DMS 273 treated with DMSO at 0.1 percent for 48 hours (cell line): Measurements from ENCODE around the gene RASGRP4.
"Not testable (repeated sequence)": the region's sequence is repeated elsewhere in the genome, so short reads cannot be mapped to it uniquely, and the experiment has no call there.

Experiments
- DNase-seq: peaks from one replicate; lab custom pipeline; 2025; lab: John Stamatoyannopoulos, UW

The RASGRP4 gene

GRCh38 chr19:38370299-38370698, 55.7 kb downstream of the RASGRP4 start:
- DNase-seq, result no peak

GRCh38 chr19:38369584-38369983, 56.4 kb downstream of the RASGRP4 start:
- DNase-seq, result no peak

- no peak for DNase-seq
Measured at GRCh38 chr19:38367041-38367440, 59.0 kb downstream of the RASGRP4 start.

GRCh38 chr19:38362946-38363688, 62.9 kb downstream of the RASGRP4 start:
- not testable (repeated sequence) for DNase-seq

GRCh38 chr19:38362076-38362945, 63.7 kb downstream of the RASGRP4 start:
- DNase-seq, result peak; percentile 37

GRCh38 chr19:38361633-38362075, 64.4 kb downstream of the RASGRP4 start:
- peak; percentile 70 for DNase-seq

GRCh38 chr19:38360839-38361631, 65.0 kb downstream of the RASGRP4 start:
- no peak for DNase-seq

- DNase-seq, result no peak
Measured at GRCh38 chr19:38360351-38360750, 65.7 kb downstream of the RASGRP4 start.

GRCh38 chr19:38359242-38360021, 66.6 kb downstream of the RASGRP4 start:
- no peak for DNase-seq
